Measurements from ENCODE around the gene DUSP16. TPM values are rescaled to one million over a fixed set of nuclear protein-coding genes. Genes with fewer than 3 reads are reported as not detected.

Gene DUSP16
- total and polyA plus RNA-seq, 2 of the 8 experiments (the other 6 are each of a cell fraction or from before 2014, with no cell fraction given), result 31.6 to 55.9 TPM

GRCh38 chr12:12611512-12612306, 49.0 kb upstream of the DUSP16 start, which contains the start of gene CREBL2 (continued):
- TF ChIP-seq TCF12 (IDR thresholded peaks at IDR 0.05; ENCODE audit: low read depth, low read length) (no peak), POLR2AphosphoS5 (IDR thresholded peaks at IDR 0.05; ENCODE audit: low read depth, low read length) (no peak; the same call in 1 of the 2 replicates), KDM5A (IDR thresholded peaks at IDR 0.05; ENCODE audit: low read length) (no peak), SAP30 (IDR thresholded peaks at IDR 0.05; ENCODE audit: insufficient read depth, insufficient replicate concordance, low read length) (no peak), KDM4A (IDR thresholded peaks at IDR 0.05; ENCODE audit: low read depth, low read length, severe bottlenecking) (peak; percentile 32), BACH1 (IDR thresholded peaks at IDR 0.05; ENCODE audit: low read length) (no peak), SP1 (IDR thresholded peaks at IDR 0.05; ENCODE audit: low read depth, low read length) (peak; percentile 72), YY1 (IDR thresholded peaks at IDR 0.05; ENCODE audit: low read depth, low read length) (peak; percentile 86), HDAC2 (IDR thresholded peaks at IDR 0.05; ENCODE audit: borderline replicate concordance in 1 of 2, low read depth in 2 of 2, low read length in 2 of 2) (0 out of 4 replicates have a peak, but pooled peaks have one; percentile 19 to 26), TAF1 (IDR thresholded peaks at IDR 0.05; ENCODE audit: low read depth, low read length) (peak; percentile 80), MAFK (IDR thresholded peaks at IDR 0.05; ENCODE audit: low read depth, low read length) (no peak)
